ENCODE data around the gene PPP1R12A.
"Not testable (repeated sequence)": the region's sequence is repeated elsewhere in the genome, so short reads cannot be mapped to it uniquely, and the experiment has no call there.

PPP1R12A gene

GRCh38 chr12:79935021-79935623 is at the start of gene PPP1R12A:
PPP1R12A (minus strand) TSS chr12:79935097; CDS start chr12:79934931, 166 bp downstream.
- no peaks in the 10 kb centered on the region for H3K27me3 Mint-ChIP-seq
- H3K4me3 Mint-ChIP-seq = peak within 1 kb of the TSS; percentile 95
- H3K9me3 Mint-ChIP-seq = no peaks in the 10 kb centered on the region
- peak within 1 kb of the TSS; percentile 95 for H3K27ac Mint-ChIP-seq
- peaks cover 42% of the 10 kb centered on the region for H3K4me1 Mint-ChIP-seq (ENCODE audit: low read depth)
- no peaks in the 10 kb centered on the region for H3K36me3 Mint-ChIP-seq (ENCODE audit: low read depth)

DNA sequence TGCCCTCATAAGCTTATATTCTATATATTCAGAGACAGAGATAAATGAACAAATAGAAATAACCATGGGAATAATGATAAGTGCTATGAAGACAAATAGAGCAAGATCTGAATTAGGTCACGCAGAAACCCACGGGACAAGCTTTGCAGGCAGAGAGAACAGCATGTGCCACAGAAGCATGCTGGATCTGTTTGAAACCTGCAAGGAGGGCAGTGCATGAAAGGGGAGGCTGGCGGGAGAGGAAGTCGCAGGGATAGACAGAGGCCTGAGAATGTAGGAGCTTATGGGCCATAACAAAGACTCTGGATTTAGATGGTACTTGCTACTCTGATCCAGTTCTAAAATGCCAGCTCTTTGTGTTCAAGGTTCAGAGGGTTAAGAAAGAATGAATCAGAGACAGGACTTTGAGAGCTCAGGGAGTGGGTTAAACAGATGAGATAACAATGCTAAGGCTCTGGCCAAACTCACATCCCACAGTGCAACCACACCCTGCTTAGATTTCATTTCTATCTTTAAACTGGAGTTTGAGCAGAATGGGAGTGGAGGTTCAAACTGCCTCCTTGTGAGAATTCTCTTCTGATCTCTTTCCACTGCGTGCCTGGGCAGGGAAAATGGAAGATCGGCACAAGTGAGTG is 49.2 kb upstream of the PPP1R12A start:
- Mint-ChIP-seq H3K4me3 (no peak overlapping the region), H3K9me3 (no peaks in the 10 kb centered on the region), H3K36me3 (ENCODE audit: low read depth) (no peaks in the 10 kb centered on the region), H3K27me3 (peaks cover 20% of the 10 kb centered on the region), H3K4me1 (ENCODE audit: low read depth) (no peaks in the 10 kb centered on the region), H3K27ac (no peak overlapping the region)

DNA sequence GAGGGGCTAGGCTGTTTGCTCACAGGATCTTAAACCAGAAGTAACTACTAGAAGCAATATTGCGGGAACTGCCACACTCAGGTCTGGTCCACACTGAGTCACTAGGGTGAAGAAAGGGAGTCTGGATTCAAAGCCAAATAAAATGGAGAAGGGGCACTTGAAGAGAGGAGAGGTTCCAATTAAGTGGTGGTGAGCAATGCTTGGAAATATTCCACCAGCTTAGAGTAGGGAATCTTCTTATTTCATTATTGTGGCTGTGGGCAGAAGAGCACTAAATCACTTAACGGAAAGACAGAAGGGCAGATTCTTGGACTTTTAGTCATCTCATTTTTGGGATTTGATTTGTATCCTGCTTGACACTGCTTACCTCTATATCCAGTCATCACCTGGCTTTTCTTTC is 48.6 kb upstream of the PPP1R12A start:
- Mint-ChIP-seq H3K9me3 (no peaks in the 10 kb centered on the region), H3K27me3 (peaks cover 20% of the 10 kb centered on the region), H3K4me1 (ENCODE audit: low read depth) (no peaks in the 10 kb centered on the region), H3K4me3 (no peak overlapping the region), H3K36me3 (ENCODE audit: low read depth) (no peaks in the 10 kb centered on the region), H3K27ac (no peak overlapping the region)

DNA sequence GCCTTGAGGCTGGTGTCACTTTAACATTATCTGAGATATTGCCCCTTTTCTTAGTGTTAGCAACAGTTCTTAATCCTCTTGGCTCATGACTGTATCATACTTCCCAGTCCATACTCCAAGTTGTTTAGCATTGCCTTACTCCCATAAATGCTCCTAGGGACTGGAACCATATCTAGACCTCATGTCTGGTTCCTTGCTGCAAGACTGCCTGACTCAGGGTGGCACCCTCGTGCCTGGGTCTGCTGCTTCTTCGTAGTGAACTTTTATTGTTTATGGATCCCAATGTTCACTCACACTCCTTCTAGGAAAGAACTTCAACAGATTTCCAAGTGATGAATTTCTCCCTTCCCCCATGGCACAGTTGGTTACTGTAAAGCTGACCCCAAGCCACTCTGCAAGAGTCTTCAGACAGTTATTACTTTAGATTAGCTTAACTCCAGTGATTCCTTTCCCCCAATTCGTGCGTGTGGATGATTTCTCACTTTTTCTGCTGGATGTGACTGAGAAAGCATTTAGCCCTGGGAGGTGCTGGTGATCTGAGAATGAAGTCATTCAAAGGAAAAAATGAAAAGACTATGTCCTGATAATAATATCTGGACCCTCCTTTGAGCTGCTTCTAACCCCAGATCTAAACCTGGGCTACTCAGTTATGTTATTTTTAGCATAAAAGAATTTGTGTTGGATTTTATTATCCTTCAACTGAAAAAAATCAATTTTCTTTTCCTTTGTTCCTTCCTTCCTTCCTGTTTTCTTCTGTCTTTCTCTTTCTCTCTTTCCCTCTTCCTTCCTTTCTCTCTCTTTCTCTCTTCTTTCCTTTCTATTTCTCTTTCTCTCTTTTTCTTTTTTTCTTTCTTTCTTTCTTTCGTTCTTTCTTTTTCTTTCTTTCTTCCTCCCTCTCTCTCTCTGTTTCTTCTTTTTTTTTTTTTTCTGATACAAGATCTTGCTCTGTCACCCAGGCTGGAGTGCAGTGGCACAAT is 47.5 kb upstream of the PPP1R12A start:
- Mint-ChIP-seq H3K27me3 (peaks cover 20% of the 10 kb centered on the region), H3K36me3 (ENCODE audit: low read depth) (no peaks in the 10 kb centered on the region), H3K4me1 (ENCODE audit: low read depth) (no peaks in the 10 kb centered on the region), H3K4me3 (no peak overlapping the region), H3K9me3 (no peaks in the 10 kb centered on the region), H3K27ac (no peak overlapping the region)

- H3K4me1 Mint-ChIP-seq (ENCODE audit: low read depth) = no peaks in the 10 kb centered on the region
- no peak overlapping the region for H3K4me3 Mint-ChIP-seq
- peaks cover 10% of the 10 kb centered on the region for H3K27me3 Mint-ChIP-seq
- no peak overlapping the region for H3K27ac Mint-ChIP-seq
- no peaks in the 10 kb centered on the region for H3K36me3 Mint-ChIP-seq (ENCODE audit: low read depth)
- H3K9me3 Mint-ChIP-seq = no peaks in the 10 kb centered on the region
Observed at GRCh38 chr12:79978692-79979091, 43.8 kb upstream of the PPP1R12A start.

DNA sequence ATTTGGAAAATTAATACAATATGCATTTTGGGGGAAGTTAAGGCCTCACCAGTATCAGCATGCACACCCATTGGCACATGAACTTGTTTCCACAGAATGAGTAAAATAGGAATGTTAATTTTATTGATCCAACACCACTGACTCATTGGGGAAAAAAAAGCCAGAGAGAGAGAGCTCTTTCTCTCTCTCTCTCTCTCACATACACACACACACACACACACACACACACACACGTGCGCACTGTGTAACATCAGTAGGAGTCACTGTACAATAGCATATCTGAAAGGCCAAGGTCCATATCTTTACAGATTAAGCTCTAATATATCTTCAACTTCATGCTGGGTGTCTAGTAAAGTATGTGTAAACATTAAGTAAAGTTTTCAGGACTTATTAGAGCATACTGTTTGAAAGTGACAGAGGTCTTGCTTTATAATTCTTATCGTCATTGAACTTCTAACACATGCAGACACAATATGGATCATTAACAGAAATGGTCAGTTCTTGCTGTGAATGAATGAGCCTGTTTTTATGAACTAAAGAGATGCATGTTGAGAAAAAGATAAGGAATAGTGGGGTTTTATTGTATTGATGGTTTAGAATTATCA is 43.1 kb upstream of the PPP1R12A start:
- not testable (repeated sequence) for H3K27me3 Mint-ChIP-seq; H3K27ac Mint-ChIP-seq; H3K4me3 Mint-ChIP-seq; H3K4me1 Mint-ChIP-seq (ENCODE audit: low read depth); H3K36me3 Mint-ChIP-seq (ENCODE audit: low read depth); H3K9me3 Mint-ChIP-seq

DNA sequence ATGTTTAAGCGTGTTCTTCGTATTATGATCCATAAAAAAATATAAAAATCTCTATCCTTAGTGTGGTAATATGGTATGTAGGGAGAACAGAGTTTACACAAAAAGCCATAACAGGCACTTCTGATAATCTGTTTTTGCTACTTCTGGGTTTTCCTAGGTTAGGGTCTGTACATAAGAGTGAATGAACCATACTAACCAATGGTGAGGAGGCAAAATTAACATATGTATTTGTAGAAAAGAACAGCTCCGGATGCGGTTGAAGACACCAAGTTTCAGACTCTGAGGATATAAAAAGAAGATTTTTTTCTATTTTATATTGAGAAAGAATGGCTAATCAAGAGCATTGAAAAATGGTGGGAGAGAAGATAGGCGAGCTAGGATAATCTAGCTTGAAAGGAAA is 40.2 kb upstream of the PPP1R12A start:
- H3K4me1 Mint-ChIP-seq (ENCODE audit: low read depth) = no peaks in the 10 kb centered on the region
- no peaks in the 10 kb centered on the region for H3K27me3 Mint-ChIP-seq
- no peak overlapping the region for H3K4me3 Mint-ChIP-seq
- H3K36me3 Mint-ChIP-seq (ENCODE audit: low read depth) = no peaks in the 10 kb centered on the region
- no peaks in the 10 kb centered on the region for H3K9me3 Mint-ChIP-seq
- no peak overlapping the region for H3K27ac Mint-ChIP-seq

DNA sequence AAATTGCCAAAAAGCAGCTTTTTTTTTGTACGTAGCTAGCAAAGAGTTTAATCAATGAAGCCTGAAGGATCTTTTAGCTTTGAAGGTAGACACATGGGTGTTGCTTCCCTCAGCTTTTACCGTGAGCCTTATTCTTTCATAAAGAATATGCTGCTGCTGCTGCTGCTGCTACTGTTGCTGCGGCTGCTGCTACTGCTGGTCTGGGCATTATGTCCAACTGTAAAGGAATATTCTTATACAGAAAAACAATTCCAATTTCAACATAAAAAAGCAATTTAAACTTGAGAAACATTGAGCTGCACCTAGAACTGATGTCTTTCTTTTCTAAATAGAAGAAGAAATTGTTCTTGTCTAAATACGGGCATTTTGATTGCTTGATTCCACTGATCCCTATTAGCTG is 38.9 kb upstream of the PPP1R12A start:
- Mint-ChIP-seq H3K9me3 (no peaks in the 10 kb centered on the region), H3K27ac (no peak overlapping the region), H3K36me3 (ENCODE audit: low read depth) (no peaks in the 10 kb centered on the region), H3K27me3 (no peaks in the 10 kb centered on the region), H3K4me1 (ENCODE audit: low read depth) (no peaks in the 10 kb centered on the region), H3K4me3 (no peak overlapping the region)

- no peaks in the 10 kb centered on the region for H3K4me1 Mint-ChIP-seq (ENCODE audit: low read depth)
- no peak overlapping the region for H3K27ac Mint-ChIP-seq
- peaks cover 10% of the 10 kb centered on the region for H3K27me3 Mint-ChIP-seq
- H3K36me3 Mint-ChIP-seq (ENCODE audit: low read depth) = no peaks in the 10 kb centered on the region
- no peak overlapping the region for H3K4me3 Mint-ChIP-seq
- no peaks in the 10 kb centered on the region for H3K9me3 Mint-ChIP-seq
Observed at GRCh38 chr12:79964100-79964627, 29.3 kb upstream of the PPP1R12A start.

DNA sequence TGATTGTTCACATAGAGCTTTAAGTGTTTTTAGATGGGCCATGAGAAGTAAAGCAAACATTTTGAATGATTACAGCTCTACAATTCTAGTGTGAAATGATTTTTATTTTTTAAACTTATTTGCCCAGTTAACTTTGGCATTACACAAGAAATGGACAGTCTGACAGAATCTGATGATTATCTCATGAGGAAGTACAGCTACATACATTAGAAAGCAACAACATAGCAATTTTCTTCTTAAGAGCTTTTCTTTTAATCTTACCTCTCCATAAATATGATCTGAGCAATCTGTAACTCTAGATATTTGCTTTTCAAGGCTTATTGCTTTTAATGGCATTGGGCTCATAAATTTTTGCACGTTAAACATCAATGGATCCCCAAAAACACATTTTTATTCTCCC is 26.5 kb upstream of the PPP1R12A start:
- Mint-ChIP-seq H3K36me3 (ENCODE audit: low read depth) (no peaks in the 10 kb centered on the region), H3K9me3 (no peaks in the 10 kb centered on the region)

DNA sequence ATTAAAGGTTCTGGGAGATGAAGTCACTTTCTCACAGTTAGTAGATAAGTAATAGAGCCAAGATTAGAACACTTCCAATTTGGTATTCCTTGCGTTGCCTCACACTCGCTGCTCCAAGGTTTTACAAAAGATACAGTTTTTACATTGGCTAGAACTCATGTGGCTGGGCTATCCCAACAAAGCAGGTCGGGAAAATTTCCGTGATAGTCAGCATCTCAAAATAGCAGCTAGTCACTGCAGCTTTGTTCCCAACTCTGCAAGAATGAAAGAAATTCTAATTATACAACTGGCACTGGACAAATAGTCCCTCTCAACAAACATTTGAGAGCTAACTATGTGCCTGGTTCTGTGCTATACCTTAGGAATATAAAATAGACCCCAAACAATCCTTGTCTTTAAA is 24.6 kb upstream of the PPP1R12A start:
- no peaks in the 10 kb centered on the region for H3K4me1 Mint-ChIP-seq (ENCODE audit: low read depth)
- H3K27ac Mint-ChIP-seq = no peak overlapping the region
- no peak overlapping the region for H3K4me3 Mint-ChIP-seq
- H3K9me3 Mint-ChIP-seq = peaks cover 10% of the 10 kb centered on the region
- peaks cover 8% of the 10 kb centered on the region for H3K36me3 Mint-ChIP-seq (ENCODE audit: low read depth)
- H3K27me3 Mint-ChIP-seq = peaks cover 10% of the 10 kb centered on the region

More for the DNA sequence above, 26.5 kb upstream of the PPP1R12A start:
- H3K4me3 Mint-ChIP-seq = no peak overlapping the region
- H3K4me1 Mint-ChIP-seq (ENCODE audit: low read depth) = no peaks in the 10 kb centered on the region
- H3K27ac Mint-ChIP-seq = no peak overlapping the region
- H3K27me3 Mint-ChIP-seq = peaks cover 7% of the 10 kb centered on the region

DNA sequence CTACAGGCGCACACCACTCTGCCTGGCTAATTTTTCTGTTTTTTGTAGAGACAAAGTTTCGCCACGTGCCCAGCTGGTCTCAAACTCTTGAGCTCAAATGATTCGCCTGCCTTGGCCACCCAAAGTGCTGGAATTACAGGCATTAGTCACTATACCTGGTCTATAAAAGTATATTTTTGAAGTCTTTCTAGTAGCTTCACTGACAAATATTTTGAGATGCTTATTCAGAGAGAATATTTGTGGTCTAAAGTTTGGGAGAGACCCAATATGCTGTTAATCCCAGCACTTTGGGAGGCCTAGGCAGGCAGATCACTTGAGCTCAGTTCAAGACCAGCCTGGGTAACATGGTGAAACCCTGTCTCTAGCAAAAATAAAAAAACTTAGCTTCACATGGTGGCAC is 22.0 kb upstream of the PPP1R12A start:
- peaks cover 17% of the 10 kb centered on the region for H3K27me3 Mint-ChIP-seq
- peaks cover 10% of the 10 kb centered on the region for H3K9me3 Mint-ChIP-seq
- H3K4me1 Mint-ChIP-seq (ENCODE audit: low read depth) = no peaks in the 10 kb centered on the region
- H3K27ac Mint-ChIP-seq = no peak overlapping the region
- H3K4me3 Mint-ChIP-seq = no peak overlapping the region
- peaks cover 8% of the 10 kb centered on the region for H3K36me3 Mint-ChIP-seq (ENCODE audit: low read depth)

- H3K27me3 Mint-ChIP-seq = peaks cover 17% of the 10 kb centered on the region
- H3K4me1 Mint-ChIP-seq (ENCODE audit: low read depth) = no peaks in the 10 kb centered on the region
- H3K36me3 Mint-ChIP-seq (ENCODE audit: low read depth) = peaks cover 8% of the 10 kb centered on the region
- H3K27ac Mint-ChIP-seq = no peak overlapping the region
- no peak overlapping the region for H3K4me3 Mint-ChIP-seq
- peaks cover 10% of the 10 kb centered on the region for H3K9me3 Mint-ChIP-seq
Observed at GRCh38 chr12:79955561-79955960, 20.7 kb upstream of the PPP1R12A start.

GRCh38 chr12:79954037-79954610 is 19.2 kb upstream of the PPP1R12A start:
- Mint-ChIP-seq H3K36me3 (ENCODE audit: low read depth) (peaks cover 8% of the 10 kb centered on the region), H3K27me3 (peaks cover 17% of the 10 kb centered on the region), H3K4me3 (no peak overlapping the region), H3K9me3 (peaks cover 10% of the 10 kb centered on the region), H3K4me1 (ENCODE audit: low read depth) (no peaks in the 10 kb centered on the region), H3K27ac (no peak overlapping the region)

All from stimulated activated naive CD8-positive, alpha-beta T cell treated with anti-CD3 and anti-CD28 coated beads, Interleukin-15, Interleukin-2, amounts not matched to agents 100 ng/mL and 50 ng/mL, for 24 hours (primary cell).